Stimulated activated CD8-positive, alpha-beta memory T cell treated with anti-CD3 and anti-CD28 coated beads, Interleukin-4, amount 100 ng/mL, for 1 hour (primary cell): Measurements from ENCODE around the gene TAS1R1.
A peak's percentile ranks its signal among the peaks of the same experiment; 100 is the strongest.

Experiments used
- DNase-seq, 2 donors: peaks; one replicate each; pipeline ENCODE4 v3.0.0-alpha.2; 2020; ENCODE audit warnings: low read depth in 2 of 2, low spot score in 1 of 2

TAS1R1 gene

DNA sequence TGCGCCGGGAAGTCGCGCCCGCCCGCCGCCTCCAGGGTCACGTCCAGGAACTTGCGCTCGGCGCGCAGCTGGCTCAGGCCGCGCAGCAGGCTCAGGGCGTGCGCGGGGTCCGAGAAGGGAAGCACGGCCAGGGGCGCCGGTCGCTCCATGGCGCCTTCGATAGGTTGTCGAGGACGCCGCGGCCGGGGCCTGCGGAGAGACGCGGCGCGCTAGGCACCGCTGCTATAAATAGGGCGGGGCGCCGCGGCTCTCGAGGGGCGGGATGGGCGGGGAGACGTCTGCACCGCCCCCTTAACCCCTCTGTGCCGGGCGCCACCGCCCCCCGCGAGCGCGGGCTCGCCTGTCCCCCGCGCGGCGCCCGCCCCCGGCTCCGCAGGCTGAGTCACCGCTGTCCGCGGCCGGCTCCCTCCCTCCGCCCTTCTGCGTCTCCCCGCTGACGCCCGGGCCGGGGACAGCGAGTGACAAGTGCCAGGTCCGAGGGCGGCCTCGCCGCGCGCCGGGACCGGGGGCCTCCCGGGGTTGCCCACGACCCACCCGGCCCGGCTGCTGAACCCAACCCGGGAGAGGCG lies 47.6 kb downstream of the TAS1R1 start, which contains the start of gene KLHL21:
Gene KLHL21 (minus strand): TSS at position 201 of the 569 bp plus-strand sequence. CDS start 52 bp downstream, at position 149.
- DNase-seq, result peak; percentile 70 to 79

DNA sequence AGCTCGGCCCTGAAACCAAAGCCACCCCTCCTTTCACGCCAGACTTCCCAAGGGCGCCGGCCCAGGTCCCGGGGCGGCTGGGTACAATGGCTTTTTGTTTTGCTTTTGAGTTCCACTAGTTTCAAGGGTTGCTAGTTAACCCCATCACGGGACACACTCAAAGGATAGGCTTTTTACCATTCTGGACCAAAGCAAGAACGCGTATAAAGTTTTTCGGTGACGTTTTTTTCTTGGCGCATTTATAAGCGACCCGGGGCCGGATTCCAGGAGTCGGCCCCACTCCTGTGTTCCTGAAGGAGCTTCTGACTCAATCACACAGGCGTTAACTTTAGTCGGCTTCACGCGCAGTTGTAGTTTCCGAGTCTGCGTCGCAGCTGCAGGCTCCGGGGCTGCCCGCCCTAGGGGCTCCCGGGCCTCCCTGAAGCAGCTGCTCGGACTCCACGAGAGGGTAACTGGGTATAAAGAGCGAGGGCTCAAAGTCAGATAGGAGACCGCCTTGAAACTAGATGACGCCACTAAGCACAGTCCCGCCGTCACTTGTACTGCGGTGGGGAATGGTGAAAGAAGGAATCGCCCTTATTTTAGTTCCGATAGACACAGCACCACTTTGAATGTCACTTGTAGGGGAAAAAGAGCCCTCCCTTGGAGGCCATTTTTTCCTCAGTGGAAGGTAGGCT lies 48.3 kb downstream of the TAS1R1 start:
- DNase-seq, result no peak

DNA sequence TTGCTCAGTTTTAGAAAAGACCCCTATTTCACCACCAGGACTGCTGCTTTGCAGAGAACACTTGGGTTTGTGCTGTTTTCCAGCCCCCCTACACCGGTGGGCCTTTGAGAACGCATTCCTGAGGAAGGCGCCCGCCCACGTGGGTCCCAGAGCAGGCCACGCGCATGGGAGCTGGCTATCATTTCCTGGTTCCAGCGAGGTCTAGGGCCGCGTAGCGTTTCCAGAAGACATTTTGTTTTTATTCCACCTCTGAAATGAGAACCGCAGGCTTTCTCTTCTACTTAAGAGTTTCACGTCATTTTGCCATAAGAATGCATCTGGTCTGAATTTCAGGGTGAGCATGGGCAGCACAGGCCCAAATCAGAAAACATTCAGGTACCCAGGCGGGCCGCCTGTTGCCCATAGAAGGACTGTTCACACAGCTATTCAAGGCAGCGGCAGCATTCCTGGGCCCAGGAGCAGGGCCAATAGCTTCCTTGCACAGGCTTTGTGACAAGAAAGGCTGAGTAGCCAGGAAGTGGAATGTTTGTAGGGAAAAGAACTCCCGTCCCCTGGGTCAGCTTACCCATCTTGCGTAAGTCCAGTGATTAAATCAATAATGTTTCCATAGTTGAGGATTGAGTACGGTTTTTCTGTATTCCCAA lies 48.9 kb downstream of the TAS1R1 start:
- no peak for DNase-seq

DNA sequence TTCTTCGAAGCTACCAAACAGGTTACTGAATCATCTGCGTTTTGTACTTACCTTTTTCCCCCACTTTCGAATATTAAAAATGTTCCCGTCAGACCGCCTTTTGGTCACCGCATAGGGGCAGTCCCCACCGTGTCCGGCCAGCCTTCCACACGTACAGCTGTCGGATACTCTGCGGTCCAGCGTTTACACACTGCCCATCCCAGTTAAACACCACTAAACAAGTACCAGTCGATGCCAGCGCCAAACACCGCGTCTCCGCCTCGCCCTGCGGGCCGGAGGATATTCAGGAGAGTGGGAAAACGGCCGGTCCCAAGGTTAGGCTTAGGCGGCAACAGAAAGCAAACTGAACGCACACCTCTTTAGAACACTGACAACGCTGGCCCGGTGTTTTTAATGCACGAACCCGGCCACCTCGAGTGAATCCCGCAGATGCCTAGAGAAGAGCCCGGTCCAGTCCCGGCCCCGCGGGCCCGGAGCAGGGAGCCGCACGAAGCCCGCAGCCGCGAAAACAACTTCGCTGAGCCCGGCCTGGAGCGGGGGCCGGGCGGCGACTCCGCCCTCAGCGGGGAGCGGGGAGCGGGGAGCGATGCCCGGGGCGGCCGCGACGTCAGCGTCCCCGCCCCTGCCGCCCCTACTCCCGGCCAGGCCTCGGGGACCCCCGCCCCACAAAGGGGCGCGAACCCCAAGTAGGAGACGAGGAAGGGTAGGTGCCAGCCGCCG lies 57.7 kb downstream of the TAS1R1 start:
- no peak for DNase-seq

DNA sequence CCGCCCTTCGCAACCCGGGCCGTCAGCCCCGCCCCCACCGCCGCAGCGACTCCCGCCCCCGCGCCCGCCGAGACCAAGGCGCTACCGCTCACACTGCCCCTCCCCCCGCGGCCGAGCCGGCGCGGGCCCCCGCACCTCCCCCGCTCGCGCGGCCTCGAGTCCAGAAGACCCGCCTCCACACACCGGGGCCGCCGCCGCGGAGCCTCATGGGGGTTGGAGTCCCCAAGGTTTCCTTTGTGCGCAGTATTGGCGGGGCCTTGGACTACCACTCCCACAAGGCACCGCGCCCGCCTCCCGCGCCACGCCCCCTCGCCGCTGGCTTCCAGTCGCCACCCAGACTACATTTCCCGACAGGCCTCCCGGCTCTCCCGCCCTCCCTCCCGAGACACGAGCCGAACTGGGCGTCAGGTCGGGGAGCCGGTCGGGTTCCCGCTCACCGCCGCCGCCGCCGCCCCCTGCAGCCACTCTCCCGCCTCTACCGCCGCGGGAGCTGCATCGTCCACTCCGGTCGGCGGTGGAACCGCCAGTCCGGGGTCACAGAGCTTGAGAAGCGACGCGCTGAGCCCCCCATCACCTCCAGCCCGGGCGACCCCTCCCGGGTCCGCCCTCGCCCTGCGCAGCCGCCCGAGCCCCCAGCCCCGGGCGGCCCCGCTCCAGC lies 58.4 kb downstream of the TAS1R1 start, which contains the start of gene PHF13:
Gene PHF13 (plus strand): TSS at position 371 of the 658 bp plus-strand sequence. CDS start 336 bp downstream, outside the sequence.
- DNase-seq, result peak; percentile 99

DNA sequence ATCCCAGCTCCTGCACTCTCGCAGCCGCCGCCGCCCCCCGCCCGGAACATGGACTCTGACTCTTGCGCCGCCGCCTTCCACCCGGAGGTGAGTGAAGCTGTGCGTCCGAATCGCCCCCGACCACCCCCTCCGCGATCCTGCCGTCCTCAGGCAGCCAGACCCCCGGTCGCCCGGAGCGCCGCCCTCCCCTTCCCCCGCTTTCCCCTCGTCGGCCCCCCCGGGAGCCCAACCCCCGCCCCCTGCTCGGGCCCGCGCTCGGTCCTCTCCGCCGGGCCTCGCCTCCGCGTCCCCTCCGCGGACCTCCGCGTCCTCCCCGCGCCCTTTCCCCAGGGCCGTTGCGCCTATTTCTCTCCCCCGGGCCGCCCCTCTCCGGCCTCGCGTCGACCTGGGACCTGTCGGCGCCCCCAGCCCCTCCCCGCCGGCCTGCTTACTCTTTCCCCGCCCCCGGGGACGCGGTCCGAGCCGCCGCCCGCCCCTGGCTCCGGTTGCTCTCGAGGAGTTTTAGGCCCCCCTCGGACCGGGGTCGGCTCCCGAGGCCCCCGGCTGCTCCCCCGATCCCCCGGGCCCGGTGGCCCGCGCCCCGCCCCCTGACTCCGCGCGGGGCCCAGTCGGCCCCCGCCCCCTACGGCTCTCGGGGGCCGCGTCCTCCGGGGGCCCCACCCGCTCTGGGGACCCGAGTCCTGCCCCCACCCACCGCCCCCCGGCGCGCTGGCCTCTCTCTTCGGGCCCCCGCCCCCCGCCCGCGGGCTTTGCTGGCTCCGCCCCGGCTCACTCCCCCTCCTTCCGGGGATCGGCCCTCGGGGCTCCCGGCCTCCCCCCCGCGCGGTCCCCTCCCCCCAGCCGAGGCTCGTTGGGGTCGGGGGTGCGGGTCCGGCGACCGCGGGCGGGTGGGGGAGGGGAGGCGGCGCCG lies 59.2 kb downstream of the TAS1R1 start:
- DNase-seq, result no peak

DNA sequence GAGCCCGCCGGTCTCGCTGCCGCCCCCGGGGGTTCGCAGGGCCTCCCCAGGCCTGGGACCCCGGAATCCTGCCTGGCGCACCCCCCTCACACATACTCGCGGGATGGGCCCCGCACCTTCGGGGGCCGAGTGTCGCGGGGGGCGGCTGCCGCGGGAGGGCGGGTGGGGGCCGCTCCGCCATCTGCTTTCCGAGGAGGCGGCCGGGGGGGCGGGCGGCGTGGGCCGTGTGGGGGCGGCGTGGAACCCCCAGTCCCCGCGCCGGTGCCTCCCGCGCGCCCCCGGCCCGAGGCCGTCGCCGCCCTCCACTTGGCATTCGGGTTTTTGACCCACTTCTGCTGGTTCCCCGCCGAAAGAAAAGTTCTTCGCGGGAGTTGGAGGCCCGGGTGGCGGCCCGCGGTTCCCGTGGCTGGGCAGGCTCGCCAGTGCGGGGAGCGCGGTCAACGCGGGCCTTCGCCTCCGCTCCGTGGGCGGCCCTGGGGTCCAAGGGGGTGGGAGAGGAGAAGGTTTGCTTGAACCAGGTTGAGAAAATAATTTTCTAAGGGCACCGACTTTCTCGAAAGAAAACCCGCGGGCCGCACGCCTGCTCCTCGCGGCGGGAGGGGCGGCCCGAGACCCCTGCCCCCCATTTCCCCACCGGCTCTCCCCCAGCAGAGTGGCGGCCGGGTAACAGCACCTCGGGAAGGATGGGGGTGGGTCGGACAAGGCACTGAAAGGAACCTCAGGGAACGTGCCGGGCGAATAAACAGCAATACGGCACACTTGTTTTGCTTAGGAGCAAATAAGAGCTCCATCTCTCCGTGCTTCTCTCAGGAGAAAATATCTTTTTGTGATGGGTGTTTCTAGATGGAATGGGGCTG lies 60.0 kb downstream of the TAS1R1 start:
- DNase-seq, result no peak

DNA sequence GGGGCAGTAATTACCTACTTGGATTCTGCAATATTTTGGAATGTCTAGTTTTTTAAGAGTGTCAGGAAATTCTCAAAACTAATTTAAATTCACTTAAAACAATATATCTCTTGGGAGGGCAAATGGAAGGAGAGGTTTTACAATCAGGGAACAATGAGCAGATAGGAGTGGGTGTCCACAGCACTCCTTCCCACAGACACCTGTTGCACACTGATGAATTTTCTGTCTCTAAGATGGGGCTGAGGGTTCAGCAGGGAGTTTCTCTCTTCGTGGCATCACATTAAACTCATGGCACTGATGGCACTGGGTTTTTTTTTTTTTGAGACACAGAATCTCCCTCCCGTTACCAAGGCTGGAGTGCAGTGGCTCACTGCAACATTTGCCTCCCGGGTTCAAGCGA lies 63.9 kb downstream of the TAS1R1 start:
- DNase-seq, result no peak

DNA sequence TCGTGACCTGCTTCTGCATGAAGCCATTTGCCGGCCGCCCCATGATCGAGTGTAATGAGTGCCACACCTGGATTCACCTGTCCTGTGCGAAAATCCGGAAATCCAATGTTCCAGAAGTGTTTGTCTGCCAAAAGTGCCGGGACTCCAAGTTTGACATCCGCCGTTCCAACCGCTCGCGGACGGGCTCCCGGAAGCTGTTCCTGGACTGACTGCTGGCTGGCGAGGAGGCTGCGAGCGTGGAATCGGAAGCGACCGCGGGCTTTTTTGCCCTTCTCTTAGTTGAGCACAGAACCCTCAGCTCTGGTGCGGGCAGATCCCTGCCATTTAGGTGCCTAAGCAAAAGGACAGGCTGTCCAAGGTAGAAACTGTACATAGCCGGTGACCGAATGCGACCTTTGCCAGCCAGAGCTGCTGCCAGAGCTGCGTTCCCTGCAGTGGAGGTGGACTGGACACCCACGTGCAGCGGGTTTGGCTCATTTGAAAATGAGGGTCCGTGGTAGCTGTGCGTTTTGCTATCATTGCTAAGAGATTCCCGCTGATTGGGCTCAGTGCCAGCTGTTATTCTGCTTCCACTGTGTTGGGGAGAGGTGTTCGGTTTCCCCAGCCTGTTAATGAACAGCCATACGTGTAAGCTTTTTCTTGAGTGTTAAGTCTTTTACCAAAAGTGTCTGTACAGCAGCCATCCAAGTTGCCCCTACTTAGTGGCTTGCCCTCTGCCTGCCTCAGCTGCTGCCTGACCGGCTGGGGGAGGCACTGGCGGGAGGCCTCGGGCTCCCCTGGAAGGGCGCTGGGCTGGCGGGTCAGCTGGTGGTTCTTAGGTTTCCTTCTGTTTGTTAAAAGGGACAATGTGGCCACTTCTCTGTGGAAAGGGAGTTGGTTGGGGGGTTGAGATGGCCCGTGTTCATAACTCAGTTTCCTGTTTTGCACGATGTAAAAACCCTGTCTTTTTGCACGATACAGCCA lies 66.6 kb downstream of the TAS1R1 start:
- no peak for DNase-seq

DNA sequence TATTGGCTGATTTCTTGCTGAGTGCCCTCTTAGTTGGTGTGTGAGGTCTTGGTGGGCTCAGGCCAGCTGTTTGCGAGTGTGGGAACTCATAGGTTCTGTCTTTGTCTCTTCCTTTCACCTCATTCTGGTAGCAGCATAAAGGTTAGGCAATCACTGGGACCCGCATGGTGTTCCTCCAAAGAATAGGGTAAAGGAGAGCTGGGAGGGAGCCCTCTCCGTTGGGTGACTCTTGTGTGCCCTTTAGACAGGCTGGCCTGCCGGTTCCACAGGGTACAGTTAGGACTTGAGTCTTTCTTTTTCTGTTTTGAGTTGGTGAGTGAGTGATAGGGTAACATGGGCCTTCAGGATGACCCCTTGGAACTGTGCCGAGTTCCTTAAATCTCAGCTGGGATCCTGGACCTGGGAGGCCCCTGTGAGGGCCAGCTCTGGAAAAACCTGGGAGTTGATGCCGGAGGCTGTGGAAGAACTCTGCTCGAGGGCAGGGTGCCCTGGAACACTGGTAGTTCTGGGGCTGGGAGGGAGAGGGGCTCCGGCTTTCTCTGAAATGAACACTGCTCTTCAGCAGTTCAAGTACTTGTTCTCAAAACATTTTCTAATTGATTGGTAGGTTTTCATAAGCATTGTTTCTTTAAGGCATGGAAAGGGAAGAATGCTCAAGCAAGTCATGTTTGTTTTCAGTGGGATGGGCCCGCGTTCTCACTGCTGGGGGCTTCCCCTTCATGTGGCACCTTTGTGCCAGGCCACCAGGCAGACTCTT lies 67.5 kb downstream of the TAS1R1 start:
- DNase-seq, result no peak

DNA sequence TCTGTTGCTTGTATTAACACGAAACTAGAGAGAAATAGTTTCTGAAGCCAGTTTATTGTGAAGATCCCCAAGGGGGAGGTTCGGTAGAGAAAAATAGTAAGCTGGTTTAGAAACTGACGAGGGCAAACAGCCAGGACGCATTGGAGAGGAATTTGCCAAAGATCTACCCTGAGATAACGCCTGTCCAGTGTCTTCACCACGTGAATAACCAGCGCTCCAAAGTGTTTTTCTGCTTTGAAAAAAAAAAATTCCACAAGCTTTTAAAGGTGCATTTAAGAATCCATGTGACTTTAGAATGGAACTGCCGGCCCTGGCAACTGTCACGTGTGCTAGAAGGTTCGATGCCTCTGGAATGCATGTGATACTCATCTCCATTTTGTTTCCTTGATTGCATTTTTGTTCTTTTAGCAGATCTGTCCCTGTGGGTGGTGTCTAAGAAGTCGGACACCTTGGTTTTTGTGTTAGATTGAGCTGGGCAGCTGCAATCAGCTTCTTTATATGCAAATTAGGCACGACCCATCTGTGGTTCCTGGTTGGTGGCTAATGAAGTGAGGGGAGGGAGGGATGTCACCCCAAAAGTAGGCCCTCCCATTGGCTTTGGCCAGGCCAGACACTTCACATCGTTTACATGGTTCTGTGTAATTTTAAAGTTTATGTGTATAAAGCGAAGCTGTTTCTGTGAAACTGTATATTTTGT lies 68.3 kb downstream of the TAS1R1 start:
- no peak for DNase-seq

DNA sequence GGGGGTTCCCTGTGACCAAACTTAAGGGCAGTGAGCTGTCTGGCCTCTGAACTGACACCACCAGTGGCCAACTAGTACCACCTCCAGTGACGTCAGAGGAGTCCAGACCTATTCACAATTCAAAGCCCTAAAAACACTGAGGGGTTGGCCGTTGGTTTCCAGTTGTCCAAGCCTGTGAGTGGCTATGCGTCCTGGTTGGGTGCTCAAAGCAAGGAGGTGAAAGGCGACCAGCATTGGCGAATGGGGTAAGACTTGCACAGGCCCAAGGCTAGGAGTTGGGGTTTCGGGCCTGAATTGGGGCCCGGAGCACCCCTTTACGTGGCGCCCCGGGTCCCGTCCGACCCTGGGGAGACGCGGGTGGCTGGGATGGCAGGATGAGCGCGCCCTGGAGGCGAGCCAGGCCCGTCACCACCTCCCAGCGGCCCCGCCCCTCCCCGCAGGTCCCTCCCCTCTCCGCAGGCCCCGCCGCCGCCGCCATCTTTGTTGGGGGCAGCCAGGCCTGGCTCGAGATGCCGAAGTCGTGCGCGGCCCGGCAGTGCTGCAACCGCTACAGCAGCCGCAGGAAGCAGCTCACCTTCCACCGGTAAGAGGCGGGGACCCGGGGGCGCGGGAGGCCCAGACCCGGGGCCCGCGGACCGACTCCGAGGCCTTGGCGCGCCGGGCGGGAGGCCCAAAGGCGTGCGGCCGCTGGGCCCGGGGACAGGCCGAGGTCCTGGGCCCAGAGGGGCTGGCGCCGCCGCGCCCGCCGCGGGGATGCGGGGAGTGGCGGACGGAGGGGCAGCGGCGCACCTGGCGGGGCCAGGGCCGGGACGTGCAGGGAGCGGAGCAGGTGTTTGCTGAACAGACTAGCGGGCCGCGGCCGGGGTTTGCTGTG lies 69.8 kb downstream of the TAS1R1 start, which contains the start of gene THAP3:
Gene THAP3 (plus strand): TSS at position 159 of the 874 bp plus-strand sequence. CDS start 351 bp downstream, at position 510.
- peak; percentile 79 to 80 for DNase-seq

DNA sequence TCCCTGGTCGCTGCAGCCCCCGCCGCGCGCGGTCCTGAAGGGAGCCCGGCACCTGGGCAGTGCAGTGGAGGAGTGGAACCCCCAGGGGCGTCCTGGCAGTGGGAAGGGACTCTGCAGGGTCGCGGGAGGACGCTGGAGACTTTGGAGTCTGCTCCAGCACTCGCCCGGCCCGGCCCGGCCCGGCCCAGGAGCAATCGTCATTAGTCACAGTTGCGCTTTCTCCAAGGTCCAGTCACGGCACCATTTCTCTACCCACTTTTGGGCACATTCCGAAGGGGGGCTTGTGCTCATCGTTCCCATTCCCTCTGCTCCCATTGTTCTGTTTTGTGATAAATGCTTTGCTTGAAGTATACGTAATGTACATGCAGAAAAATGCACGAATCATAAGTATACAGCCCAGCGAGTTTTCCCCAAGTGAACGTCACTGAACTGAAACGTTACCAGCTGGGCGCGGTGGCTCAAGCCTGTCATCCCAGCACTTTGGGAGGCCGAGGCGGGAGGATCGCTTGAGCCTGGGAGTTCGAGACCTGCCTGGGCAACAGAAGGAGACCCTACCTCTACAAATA lies 70.6 kb downstream of the TAS1R1 start:
- DNase-seq, result no peak

DNA sequence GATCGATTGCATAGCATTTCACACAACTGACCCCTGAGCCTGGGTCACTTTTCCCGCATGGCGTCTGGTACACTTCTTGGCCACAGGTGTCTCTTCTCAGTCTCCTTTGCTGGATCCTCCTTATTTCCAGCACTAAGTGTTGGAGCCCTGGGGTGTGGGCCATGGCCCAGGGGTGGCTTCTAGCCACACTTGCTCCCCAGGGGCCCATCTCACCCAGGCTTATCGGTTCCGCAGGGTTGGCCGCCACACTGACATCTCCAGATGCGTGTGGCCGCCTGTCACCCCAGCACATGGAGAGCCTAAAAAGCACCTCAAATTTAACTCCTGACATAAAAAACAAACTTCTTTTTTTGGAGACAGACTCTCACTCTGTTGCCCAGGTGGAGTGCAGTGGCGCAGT lies 71.9 kb downstream of the TAS1R1 start:
- DNase-seq, result no peak

DNA sequence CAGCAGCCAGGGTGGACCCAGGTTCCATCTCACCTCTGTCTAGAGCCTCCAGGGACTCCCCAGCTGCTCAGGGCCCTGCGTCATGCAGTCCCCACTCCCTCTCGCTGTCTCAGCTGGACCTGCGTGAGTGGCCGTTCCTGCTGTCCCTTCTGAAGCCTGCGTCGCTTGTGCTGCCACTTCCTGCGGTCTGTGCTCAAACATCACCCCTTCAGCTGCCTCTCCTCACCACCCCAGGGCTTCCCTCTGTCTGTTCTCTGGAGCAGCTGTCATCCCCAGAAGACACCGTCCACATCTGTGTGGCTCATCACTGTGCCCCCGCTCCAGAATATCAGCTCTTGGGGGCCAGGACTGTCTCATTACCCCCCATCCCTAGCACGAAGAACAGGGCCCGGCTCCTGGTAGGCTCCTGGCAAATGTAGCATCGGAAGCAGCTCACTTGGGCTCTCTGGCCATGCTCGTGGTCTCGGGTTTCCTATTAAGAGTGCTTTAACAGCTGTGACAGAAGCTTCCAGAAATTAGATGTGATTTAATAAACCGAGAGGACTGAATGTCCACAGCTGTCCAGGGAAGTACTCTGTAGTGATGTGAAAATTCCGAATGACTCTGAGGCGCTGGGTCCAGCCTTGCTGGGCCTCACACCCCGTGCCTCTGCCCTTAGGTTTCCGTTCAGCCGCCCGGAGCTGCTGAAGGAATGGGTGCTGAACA lies 72.9 kb downstream of the TAS1R1 start:
- no peak for DNase-seq
